HK-2 (cell line): ENCODE measurements around the gene RILP.
A peak's percentile ranks its signal among the peaks of the same experiment; 100 is the strongest.

ENCODE experiments used
- DNase-seq: peaks from one replicate; pipeline ENCODE4 v3.0.0-alpha.2; 2018; ENCODE audit not compliant: unreplicated experiment

The RILP gene

GRCh38 chr17:1648173-1648962 is 1.3 kb downstream of the RILP start:
- DNase-seq = no peak

- DNase-seq = no peak
These were observed 1.9 kb downstream of the RILP start for GRCh38 chr17:1647802-1648171.

GRCh38 chr17:1646199-1646875 is 3.3 kb downstream of the RILP start:
- no peak for DNase-seq

GRCh38 chr17:1645207-1646171 is 4.2 kb downstream of the RILP start, which contains the start of gene SCARF1:
SCARF1 (minus strand) TSS chr17:1645732; CDS start chr17:1645697, 35 bp downstream.
- DNase-seq = peak; percentile 67

- peak; percentile 82 for DNase-seq
These were observed 5.0 kb downstream of the RILP start for GRCh38 chr17:1644493-1645206.

- DNase-seq = peak; percentile 75
These were observed 5.6 kb downstream of the RILP start for GRCh38 chr17:1643999-1644492.

- DNase-seq = peak; percentile 38
These were observed 6.2 kb downstream of the RILP start for GRCh38 chr17:1643293-1643998.

- no peak for DNase-seq
These were observed 8.6 kb downstream of the RILP start for GRCh38 chr17:1641065-1641403.

GRCh38 chr17:1640329-1641064 is 9.2 kb downstream of the RILP start:
- DNase-seq = no peak

- DNase-seq = no peak
These were observed 10.0 kb downstream of the RILP start for GRCh38 chr17:1639549-1640180.

GRCh38 chr17:1638624-1639300 is 10.9 kb downstream of the RILP start:
- no peak for DNase-seq

- DNase-seq = no peak
These were observed 11.5 kb downstream of the RILP start for GRCh38 chr17:1638171-1638590.

- no peak for DNase-seq
These were observed 12.9 kb downstream of the RILP start for GRCh38 chr17:1636732-1637285.

GRCh38 chr17:1635675-1636465 is 13.8 kb downstream of the RILP start:
- DNase-seq = no peak

- no peak for DNase-seq
These were observed 14.6 kb downstream of the RILP start for GRCh38 chr17:1634841-1635650.

GRCh38 chr17:1630662-1631061 is 19.0 kb downstream of the RILP start:
- no peak for DNase-seq
